ENCODE data around the gene LRRC2. TPM values are rescaled to one million over a fixed set of nuclear protein-coding genes. Genes with fewer than 3 reads are reported as not detected.
A peak's percentile ranks its signal among the peaks of the same experiment; 100 is the strongest.

The LRRC2 gene
- polyA plus RNA-seq, 3 donors: not detected

DNA sequence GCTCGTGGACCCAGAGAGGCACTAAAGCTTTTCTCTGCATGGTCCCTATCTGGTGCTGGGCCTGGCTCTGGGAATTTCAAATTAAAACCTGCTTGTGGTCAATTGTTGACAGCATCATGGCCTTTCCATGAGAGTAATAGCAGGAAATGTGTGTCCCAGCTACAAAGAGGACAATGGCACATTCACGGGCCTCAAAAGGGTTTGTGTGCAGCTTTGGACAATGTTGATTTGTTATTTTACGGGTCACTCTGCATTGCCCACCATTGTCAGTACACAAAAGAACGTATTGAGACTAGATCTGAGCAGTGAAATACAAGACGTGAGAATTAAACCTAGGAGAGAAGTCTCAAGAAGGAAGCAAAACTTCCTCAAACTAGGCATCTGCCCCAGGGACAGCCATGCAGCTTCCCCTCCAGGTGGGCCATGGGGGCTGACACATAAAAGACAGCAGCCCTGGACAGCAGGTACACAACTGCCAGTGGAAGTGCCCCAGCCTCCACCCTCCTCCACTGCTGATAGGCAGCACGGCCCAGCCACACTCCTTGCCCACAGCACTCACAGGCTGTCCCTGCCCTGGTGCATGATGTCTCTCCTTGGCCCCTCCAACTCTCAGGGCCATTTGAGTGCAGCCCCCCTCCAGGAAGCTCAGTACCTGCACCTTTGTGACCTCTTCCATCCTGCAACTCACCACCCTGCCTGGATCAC lies 85.5 kb downstream of the LRRC2 start:
- no peak overlapping the region for H3K27ac Mint-ChIP-seq
- H3K4me3 Mint-ChIP-seq: no peak overlapping the region

DNA sequence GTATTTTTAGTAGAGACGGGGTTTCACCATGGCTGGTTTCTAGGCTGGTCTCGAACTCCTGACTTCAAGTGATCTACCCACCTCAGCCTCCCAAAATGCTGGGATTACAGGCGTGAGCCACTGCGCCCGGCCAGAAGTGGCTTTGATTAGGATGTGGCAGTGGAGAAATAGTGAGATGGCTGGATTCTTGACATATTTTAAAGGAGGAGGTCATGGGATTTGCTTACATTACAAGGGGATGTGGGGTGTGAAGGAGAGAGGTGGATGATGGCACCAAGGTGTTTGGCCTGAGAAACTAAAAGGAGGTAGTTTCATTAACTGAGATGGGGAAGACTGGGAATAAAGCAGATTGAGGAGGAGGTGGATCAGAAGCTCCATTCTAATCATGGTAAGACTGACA lies 86.4 kb downstream of the LRRC2 start:
- H3K4me3 Mint-ChIP-seq: no peak overlapping the region
- H3K9me3 ChIP-seq (replicated peaks in 1 of 2; ENCODE audit: control insufficient read depth in 1 of 2, insufficient read depth in 1 of 2, low read length in 2 of 2): no peaks in the 10 kb centered on the region
- DNase-seq: no peak
- H3K36me3 ChIP-seq (replicated peaks in 1 of 2; ENCODE audit: control insufficient read depth in 1 of 2, insufficient read depth in 2 of 2, low read length in 2 of 2): no peaks in the 10 kb centered on the region
- peak overlapping the region in 4 of 7 donors; percentile 2 to 76 (median 20) for H3K27ac Mint-ChIP-seq
- no peak overlapping the region for H3K4me2 ChIP-seq (replicated peaks; ENCODE audit: extremely low read depth, low read length, poor library complexity, severe bottlenecking)
- intact Hi-C loops (cut with micrococcal nuclease): loop anchor here in 1 of 2 donors (10.0 kb wide), 1 partner anchor 155 kb away; no protein-coding TSS in a partner anchor
- peaks cover 1 to 6% (median 2%) of the 10 kb centered on the region in 3 donors for H3K27me3 Mint-ChIP-seq (ENCODE audit: low read depth in 3 of 3)
- H3K4me1 ChIP-seq (ENCODE audit: control insufficient read depth in 1 of 2, insufficient read depth in 2 of 2, low read length in 2 of 2): peaks cover 8 to 11% of the 10 kb centered on the region in 2 donors
- no peaks in the 10 kb centered on the region for H3K27me3 ChIP-seq (ENCODE audit: control insufficient read depth in 2 of 2, insufficient read depth in 2 of 2, low read length in 2 of 2)
- no peak overlapping the region for H2AFZ ChIP-seq (ENCODE audit: insufficient read depth, low read depth, low read length, poor library complexity, severe bottlenecking)
- H3K9ac ChIP-seq (ENCODE audit: insufficient read depth, low read length, poor library complexity, severe bottlenecking): no peak overlapping the region
- TF ChIP-seq, protein P1, sequence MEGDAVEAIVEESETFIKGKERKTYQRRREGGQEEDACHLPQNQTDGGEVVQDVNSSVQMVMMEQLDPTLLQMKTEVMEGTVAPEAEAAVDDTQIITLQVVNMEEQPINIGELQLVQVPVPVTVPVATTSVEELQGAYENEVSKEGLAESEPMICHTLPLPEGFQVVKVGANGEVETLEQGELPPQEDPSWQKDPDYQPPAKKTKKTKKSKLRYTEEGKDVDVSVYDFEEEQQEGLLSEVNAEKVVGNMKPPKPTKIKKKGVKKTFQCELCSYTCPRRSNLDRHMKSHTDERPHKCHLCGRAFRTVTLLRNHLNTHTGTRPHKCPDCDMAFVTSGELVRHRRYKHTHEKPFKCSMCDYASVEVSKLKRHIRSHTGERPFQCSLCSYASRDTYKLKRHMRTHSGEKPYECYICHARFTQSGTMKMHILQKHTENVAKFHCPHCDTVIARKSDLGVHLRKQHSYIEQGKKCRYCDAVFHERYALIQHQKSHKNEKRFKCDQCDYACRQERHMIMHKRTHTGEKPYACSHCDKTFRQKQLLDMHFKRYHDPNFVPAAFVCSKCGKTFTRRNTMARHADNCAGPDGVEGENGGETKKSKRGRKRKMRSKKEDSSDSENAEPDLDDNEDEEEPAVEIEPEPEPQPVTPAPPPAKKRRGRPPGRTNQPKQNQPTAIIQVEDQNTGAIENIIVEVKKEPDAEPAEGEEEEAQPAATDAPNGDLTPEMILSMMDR (IDR thresholded peaks at IDR 0.05): no peak
- no peaks in the 10 kb centered on the region for H4K20me1 ChIP-seq (ENCODE audit: insufficient read depth, low read length)
- H3K27ac ChIP-seq (ENCODE audit: low read depth in 1 of 2, low read length in 2 of 2): no peak overlapping the region
- H3K9me3 Mint-ChIP-seq: peaks cover 2 to 10% (median 6%) of the 10 kb centered on the region in 7 donors
- 100% methylated on average over 2 of the region's 5 CpGs for WGBS (ENCODE audit: insufficient coverage)
- no peak overlapping the region for H3K4me3 ChIP-seq (replicated peaks in 1 of 3; ENCODE audit: low read depth in 2 of 3, low read length in 3 of 3)
- H3K79me2 ChIP-seq (ENCODE audit: insufficient read depth, low read length): no peaks in the 10 kb centered on the region
- peaks cover 12% of the 10 kb centered on the region for H3K4me1 Mint-ChIP-seq
- peaks cover 0 to 4% of the 10 kb centered on the region in 2 donors for H3K36me3 Mint-ChIP-seq

More for the DNA sequence above, 85.5 kb downstream of the LRRC2 start:
- H3K9ac ChIP-seq (ENCODE audit: insufficient read depth, low read length, poor library complexity, severe bottlenecking): no peak overlapping the region
- Mint-ChIP-seq H3K36me3 (no peaks in the 10 kb centered on the region), H3K27me3 (ENCODE audit: low read depth in 3 of 3) (peaks cover 0 to 4% (median 1%) of the 10 kb centered on the region in 3 donors), H3K4me1 (peaks cover 12% of the 10 kb centered on the region), H3K9me3 (peaks cover 0 to 1% (median 0%) of the 10 kb centered on the region in 7 donors)
- H2AFZ ChIP-seq (ENCODE audit: insufficient read depth, low read depth, low read length, poor library complexity, severe bottlenecking): no peak overlapping the region
- H3K79me2 ChIP-seq (ENCODE audit: insufficient read depth, low read length): no peaks in the 10 kb centered on the region
- no peak overlapping the region for H3K4me2 ChIP-seq (replicated peaks; ENCODE audit: extremely low read depth, low read length, poor library complexity, severe bottlenecking)
- H4K20me1 ChIP-seq (ENCODE audit: insufficient read depth, low read length): no peaks in the 10 kb centered on the region
- WGBS (ENCODE audit: insufficient coverage): 81% methylated on average over 5 of the region's 6 CpGs
- H3K27me3 ChIP-seq (ENCODE audit: control insufficient read depth in 2 of 2, insufficient read depth in 2 of 2, low read length in 2 of 2): no peaks in the 10 kb centered on the region
- TF ChIP-seq, protein P1 (IDR thresholded peaks at IDR 0.05): no peak
- intact Hi-C loops (cut with micrococcal nuclease): loop anchor here in 1 of 2 donors (10.0 kb wide), 1 partner anchor 154 kb away; no protein-coding TSS in a partner anchor
- H3K9me3 ChIP-seq (replicated peaks in 1 of 2; ENCODE audit: control insufficient read depth in 1 of 2, insufficient read depth in 1 of 2, low read length in 2 of 2): no peaks in the 10 kb centered on the region
- no peak overlapping the region for H3K27ac ChIP-seq (ENCODE audit: low read depth in 1 of 2, low read length in 2 of 2)
- peaks cover 8 to 11% of the 10 kb centered on the region in 2 donors for H3K4me1 ChIP-seq (ENCODE audit: control insufficient read depth in 1 of 2, insufficient read depth in 2 of 2, low read length in 2 of 2)
- no peak overlapping the region for H3K4me3 ChIP-seq (replicated peaks in 1 of 3; ENCODE audit: low read depth in 2 of 3, low read length in 3 of 3)
- no peak for DNase-seq
- H3K36me3 ChIP-seq (replicated peaks in 1 of 2; ENCODE audit: control insufficient read depth in 1 of 2, insufficient read depth in 2 of 2, low read length in 2 of 2): no peaks in the 10 kb centered on the region

Data from CD14-positive monocyte (primary cell).